CD4-positive, alpha-beta T cell treated with Interleukin-15 for 1 hour (primary cell): ENCODE data around the gene RPS10.
A peak's percentile ranks its signal among the peaks of the same experiment; 100 is the strongest.
"Not testable (repeated sequence)": the region's sequence is repeated elsewhere in the genome, so short reads cannot be mapped to it uniquely, and the experiment has no call there.

Experiments
- DNase-seq: peaks from one replicate; pipeline ENCODE4 v3.0.0-alpha.2; 2020

The RPS10 gene

DNA sequence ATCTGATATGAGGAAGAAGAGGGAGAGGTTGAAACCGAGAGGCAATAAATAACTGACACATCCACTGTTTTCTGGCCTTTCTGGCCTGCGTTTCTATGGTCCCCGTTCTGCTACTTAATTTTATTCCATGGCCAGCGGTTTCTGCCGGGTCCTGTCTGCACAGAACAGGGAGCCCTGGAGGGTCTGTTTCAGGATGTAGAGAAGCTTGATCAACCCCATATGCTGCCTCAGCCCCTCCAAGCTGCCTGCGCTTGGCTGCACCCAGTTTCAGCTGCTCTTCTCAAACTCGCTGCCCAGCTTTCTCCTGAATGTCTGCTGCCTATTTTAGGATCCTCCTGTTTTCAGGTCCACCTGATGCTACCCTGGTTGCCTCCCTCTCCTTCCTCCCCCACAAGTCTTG, 21.5 kb upstream of the RPS10 start:
- no peak for DNase-seq

DNA sequence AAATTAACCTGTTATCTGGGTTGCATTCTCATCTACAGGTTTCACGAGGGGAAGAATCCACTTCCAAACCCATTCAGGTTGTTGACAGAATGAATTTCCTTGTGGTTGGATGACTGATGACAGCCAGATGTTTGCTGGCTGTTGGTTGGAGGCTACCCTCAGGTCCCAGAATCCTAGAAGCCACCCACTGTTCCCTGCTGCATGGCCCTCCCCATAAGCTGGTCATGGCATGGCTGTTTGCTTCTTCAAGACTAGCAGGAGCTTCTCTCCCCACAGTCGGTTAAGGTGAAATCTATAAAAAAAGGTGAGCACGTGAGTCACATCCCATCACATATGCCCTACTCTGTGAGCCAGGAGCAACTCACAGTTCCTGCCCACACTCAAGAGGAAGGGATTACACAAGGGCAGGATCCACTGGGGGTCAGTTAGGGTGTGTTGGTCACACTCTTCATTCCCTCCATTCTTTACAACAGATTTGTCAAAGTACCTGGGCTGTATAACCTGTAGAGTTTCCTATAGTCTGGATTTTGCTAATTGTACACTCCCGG, 19.5 kb upstream of the RPS10 start:
- DNase-seq: no peak

DNA sequence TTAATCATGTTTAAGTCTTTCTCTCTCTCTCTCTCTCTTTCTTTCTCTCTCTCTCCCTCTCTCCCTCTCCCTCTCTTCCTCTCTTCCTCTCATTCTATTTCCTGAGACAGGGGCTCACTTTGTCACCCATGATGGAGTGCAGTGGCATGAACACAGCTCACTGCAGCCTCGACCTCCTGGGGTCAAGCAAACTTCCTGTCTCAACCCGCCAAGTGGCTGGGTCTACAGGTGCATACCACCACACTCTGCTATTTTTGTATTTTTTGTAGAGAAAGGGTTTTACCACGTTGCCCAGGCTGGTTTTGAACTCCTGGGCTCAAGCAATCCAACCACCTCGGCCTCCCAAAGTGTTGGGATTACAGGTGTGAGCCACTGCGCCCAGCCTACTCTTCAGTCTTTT, 15.7 kb upstream of the RPS10 start:
- DNase-seq: no peak

DNA sequence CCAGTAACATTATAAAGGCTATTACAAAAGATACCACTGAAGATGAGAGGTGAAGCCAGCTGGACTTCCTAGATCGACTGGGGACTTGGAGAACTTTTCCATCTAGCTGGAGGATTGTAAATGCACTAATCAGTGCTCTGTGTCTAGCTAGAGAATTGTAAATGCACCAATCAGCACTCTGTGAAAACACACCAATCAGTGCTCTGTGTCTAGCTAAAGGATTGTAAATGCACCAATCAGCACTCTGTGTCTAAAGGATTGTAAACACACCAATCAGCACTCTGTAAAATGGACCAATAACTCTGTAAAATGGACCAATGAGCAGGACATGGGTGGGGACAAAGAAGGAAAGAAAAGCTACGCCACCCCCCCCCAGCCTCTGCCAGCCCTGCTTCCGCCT, 13.6 kb upstream of the RPS10 start:
- DNase-seq: no peak

DNA sequence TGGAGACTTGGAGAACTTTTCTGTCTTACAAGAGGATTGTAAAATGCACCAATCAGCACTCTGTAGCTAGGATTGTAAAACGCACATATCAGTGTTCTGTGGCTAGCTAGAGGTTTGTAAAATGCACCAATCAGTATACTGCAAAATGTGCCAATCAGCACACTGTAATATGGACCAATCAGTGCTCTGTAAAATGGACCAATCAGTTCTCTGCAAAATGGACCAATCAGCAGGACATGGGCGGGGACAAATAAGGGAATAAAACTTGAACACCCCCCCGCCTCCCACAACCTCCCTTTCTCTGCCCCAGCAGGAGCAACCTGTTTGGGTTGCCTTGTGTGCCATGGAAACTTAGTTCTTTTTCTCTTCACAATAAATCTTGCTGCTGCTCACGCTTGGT, 12.8 kb upstream of the RPS10 start:
- no peak for DNase-seq

DNA sequence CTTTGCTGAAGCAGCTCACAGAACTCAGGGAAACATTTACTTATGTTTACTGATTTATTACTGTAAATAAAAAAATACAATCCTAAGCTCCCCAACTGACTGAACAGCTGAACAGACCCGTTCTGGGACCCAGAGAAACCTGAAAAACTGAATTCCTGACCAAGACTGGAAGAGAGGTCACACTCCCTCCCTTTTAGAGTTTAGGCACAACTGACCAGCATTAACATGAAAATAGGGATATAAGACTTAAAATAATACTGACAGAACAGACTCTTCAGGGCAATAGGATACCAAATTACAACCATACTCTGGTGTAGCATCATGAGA, 11.7 kb upstream of the RPS10 start:
- DNase-seq: no peak

DNA sequence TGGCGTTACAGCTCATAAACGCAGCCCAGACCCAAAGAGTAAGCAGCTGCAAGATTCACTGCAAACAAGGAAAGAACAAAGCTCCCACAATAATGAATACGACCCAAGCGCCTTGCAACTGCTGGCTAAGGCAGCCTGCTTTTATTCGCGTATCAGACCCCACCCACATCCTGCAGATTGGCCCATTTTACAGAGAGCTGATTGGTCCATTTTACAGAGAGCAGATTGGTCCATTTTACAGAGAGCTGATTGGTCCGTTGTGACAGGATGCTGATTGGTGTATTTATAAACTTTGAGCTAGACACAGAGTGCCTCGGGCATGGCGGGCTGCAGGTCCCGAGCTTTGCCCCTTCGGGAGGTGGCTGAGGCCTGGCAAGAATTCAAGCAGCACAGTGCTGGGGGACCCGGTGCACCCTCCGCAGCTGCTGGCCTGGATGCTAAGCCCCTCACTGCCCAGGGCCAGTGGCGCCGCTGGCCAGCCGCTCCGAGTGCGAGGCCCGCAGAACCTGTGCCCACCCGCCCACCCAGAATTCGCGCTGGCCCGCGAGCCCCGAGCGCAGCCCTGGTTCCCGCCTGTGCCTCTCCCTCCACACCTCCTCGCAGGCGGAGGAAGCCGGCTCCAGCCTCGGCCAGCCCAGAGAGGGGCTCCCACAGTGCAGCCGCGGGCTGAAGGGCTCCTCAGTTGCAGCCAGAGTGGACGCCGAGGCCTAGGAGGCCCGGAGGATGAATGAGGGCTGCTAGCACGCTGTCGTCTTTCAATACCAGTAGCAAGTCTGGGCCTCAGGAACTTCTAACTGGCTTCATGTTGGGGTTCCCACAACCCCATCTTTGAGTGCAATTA, 11.2 kb upstream of the RPS10 start:
- no peak for DNase-seq

- no peak for DNase-seq
Observed at GRCh38 chr6:34435916-34436315, 10.0 kb upstream of the RPS10 start.

GRCh38 chr6:34425132-34425497, 754 bp downstream of the RPS10 start:
- no peak for DNase-seq

DNA sequence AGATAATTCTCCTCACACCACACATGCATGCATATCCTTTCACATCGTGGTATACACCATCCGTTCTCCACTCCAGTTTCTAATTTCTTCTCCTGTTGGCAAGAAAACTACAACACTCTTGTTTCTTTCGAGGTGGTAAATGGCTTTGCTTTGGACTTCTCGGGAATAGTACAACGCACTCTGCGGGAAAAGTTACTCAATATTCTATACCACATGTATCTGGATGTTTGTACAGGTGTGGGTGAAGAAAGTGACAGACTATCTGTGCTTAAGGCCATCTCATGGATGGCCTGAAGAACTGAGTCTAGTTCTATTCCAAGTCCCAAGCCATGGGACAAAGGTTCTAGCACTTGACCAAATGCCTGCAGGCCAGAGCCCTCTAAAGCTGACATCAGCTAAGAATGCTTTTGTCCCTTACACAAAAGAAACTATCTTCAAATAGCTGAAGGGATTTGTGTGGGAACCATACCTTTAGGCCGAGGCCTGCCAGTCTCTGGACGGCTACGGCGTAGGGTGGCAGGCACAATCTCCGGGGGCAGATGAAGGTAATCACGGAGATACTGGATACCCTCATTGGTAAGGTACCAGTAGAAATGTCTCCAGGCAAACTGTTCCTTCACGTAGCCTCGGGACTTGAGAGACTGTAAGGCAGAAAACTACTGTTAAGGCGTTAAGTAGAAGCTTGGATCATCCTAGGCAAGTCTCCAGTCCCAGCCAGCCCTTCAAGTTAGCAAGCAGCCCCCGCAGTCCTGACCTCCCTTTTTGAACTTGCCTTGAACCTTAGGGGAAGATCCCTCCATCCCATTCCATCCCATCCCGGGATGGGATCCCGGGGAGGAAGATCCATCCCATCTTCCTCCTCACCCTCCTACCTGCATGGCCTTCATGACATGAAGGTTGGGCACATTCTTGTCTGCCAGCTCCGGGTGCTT, 1.4 kb downstream of the RPS10 start:
- no peak for DNase-seq

DNA sequence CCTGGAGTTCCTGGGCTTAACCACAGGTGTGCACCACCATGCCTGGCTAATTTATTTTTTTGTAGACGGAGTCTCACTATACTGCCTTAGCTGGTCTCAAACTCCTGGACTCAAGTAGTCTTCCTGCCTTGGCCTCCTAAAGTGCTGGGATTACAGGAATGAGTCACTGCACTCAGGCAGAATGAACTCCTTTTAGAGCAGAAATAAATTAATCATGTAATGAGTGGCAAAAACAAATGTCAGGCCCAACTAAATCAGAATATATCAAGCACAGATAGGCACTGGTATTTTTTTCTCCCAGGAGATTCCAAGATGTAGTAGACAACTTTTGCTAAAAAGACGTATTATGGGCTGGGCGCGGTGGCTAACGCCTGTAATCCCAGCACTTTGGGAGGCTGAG, 2.6 kb downstream of the RPS10 start:
- no peak for DNase-seq

DNA sequence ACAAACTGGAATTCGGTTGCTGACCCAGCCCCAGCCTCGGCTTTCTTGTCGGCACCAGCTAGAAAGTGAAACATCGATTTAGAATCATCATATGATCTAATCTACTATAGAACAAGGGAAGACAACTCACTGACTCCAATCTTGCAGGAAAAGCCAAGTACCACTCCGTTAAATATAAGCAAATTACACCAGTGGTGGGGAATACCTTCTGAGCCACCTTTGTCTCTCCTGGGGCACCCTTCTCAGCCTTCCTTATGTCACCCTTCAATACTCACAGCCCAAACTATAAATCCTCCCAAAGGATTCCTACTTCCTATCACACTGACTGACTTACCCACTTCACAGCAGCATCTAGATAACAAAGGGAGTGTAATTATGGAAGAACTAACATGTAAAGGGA, 7.5 kb downstream of the RPS10 start:
- DNase-seq: no peak

DNA sequence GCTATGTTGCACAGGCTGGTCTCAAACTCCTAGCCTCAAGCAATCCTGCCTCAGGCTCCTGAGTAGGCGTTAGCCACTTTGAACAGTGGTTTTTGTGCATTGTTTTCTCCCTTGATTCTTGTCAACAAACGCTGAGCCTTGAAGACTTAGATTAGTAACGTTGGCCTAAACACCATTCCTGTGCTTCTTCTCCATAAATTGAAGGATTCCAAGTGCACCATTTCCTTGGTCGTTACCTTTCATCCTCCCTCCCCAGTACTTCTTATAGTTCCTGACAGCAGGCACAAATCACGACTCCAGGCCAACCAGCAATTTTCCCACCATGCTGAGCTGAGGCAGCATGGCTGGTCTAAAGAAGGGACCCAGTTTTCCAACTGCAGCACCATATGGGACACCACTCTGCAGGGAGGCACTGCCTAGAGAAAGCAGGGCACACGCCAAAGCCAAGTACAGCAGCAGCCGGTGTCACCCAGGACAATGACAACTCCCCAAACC, 8.9 kb downstream of the RPS10 start:
- DNase-seq: no peak

DNA sequence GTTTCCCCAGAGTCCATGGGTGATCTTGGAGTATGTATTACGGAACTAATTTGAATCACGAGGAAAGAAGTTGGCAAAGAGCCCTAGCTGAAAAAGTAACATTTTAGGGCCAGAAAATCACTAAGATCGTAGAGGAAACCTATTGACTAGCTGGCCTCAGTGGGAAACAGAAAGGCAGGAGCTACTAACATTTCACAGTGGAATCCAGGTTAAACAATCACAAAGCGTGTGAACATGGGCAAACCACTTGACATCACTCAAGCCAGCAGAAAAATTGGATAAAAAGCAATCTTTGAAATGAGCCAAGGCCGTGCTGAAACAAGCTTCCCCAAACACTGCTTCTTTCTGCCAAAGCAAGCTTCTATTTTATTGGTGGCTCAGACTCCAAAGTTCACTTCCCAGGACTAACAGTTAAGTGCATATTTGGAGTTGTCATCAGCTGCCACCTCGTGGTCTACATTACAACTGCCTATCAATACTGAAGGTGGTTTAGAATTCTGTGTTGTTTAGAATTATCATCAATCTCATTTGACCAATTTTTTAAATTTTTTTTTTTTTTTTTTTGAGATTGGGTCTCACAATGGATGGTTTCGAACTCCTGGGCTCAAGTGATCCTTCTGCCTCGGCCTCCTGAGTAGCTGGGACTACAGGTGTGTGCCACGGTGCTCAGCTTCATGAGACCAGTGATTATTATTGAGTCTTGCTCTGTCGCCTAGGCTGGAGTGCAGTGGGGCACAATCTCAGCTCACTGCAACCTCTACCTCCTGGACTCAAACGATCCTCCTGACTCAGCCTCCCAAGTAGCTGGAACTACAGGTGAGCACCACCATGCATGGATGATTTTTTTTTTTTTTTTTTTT, 10.6 kb downstream of the RPS10 start:
- DNase-seq: peak; percentile 57

DNA sequence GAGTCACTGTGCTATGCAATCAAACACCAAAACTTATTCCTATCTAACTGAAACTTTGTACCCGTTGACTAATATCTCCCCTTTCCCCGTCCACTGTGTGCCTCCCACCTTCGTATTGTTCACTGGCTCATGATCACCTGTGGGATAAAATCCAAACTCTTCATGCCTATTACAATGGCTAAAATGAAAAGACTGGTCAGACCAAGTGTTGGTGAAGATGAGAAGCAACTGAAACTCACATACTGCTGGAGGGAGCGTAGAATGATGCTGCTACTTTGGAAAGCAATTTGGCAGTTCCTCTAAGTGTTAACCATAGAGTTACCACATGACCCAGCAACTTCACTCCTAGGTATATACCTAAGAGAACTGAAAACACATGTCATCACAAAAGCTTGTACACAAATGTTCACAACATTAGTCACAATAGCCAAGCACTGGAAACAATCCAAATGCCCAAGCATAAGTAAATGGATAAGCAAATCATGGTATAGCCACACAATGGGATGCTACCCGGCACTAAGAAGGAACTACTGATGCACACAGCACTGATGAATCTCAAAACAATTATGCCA, 13.1 kb downstream of the RPS10 start:
- no peak for DNase-seq

GRCh38 chr6:34412016-34412415, 13.9 kb downstream of the RPS10 start:
- no peak for DNase-seq

DNA sequence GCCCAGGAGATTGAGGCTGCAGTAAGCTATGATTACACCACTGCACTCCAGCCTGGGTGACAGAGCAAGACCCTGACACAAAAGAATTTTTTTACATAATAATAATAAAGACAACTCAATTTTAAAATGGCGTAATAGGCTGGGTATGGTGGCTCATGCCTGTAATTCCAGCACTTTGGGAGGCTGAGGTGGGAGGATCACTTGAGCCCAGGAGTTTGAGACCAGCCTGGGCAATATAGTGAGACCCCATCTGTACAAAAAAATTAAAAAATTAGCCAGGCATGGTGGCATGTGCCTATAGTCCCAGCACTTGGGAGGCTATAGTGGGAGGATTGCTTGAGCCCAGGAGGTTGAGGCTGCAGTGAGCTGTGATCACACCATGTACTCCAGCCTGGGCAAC, 18.0 kb downstream of the RPS10 start:
- DNase-seq: not testable (repeated sequence)

DNA sequence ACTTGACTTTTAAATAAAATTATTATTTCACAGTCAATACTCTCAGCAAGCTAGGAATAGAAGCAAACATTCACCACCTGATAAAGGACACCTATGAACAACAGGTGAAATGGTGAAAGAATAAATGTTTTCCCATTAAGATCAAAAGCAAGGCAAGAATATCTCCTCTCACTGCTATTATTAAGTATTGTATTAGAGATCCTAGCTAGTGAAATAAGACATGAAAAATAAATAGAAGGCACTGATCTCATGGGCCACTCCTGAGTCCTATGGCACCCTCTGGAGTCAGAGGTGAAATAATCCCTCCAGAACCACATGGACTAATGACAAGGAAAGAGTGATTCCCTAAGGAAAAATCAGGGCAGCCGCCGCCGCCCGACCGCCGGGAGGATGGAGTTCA, 29.4 kb downstream of the RPS10 start:
- no peak for DNase-seq

DNA sequence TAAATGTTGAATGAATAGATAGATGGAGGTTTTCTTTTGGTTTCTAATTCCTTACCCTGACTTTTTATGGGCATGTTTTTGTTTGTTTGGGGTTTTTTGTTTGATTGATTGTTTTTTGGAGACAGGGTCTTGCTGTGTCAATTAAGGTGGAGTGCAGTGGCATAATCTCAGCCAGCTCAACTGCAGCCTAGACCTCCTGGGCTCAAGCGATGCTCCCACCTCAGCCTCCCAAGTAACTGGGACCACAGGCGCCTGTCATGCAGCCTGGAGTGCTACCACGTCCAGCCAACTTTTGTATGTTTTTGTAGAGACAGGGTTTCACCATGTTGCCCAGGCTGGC, 31.9 kb downstream of the RPS10 start:
- no peak for DNase-seq

DNA sequence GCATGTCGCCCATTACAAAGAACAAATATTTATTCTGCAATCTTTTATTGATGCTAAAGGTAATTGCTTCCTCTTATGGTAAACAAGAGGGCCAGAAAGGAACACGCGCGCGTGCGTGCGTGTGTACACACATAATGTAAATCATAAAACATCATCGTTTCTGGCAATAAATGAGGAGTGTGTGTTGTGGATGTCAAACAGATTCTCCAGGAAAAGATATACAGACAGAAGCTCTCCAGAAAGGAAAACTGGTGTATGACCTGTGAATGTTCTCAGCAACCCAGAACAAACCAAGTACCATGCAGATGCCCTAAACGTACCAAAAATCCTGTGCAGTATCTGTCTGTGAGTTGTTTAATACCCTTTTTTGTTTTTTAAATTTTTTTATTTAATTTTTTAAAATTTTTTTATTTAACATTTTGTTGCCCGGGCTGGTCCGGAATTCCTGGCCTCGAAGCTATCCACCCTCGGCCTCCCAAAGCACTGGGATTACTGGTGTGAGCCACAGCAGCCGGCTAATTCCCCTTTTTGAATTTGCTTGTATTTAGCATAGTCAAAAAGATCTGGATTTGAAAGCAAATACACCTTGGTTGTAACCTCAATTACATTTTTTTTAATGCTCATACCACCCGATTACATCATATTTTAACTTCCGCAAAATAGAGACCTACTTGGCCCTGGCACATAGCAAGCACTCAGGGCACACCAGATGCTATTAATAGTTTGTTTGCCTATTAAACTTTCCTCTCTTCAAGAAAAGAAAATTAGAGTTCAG, 32.5 kb downstream of the RPS10 start:
- DNase-seq: no peak

DNA sequence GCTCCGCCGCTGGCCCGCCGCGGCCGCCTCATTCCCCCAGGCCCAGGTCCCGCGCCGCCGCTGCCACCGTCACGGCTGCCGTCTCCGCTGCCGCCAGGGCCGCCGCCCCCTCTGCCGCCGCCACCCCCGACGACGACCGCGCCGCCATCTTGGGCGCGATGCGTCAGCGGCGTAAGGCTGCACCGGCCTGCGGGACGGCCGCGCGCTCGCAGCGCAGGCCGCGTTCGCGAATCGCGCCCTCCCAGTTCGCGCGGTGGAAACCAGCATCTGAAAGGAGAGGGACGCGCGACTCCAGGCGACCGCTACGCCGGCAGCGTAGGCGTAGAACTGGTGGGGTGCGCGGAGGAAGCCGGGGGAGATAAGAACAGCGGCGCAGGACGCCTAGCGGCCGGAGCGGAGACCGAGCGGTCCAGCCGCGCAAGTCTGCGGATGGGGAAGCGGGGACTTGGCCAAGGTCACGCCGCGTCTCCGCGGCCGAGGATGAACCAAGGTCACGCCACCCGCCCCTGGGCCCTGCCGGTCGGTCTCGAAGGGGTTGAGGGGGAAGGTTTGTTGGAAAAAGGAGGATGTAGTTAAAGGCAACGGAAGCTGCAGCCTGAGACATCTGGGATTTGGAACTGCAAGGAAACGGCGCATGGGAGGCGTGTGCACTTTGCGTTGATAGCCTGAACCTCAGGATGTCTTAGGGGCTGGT, 33.2 kb downstream of the RPS10 start, which contains the start of gene NUDT3:
Gene NUDT3, minus strand, starts transcription at position 173 of the 694 bp plus-strand sequence. CDS start 307 bp downstream, outside the sequence.
- DNase-seq: peak; percentile 93
